HG03571 (cell line): ENCODE measurements around the gene PTGES.
"Not testable (repeated sequence)": the region's sequence is repeated elsewhere in the genome, so short reads cannot be mapped to it uniquely, and the experiment has no call there.

ENCODE experiments used
- ATAC-seq: cut with Tn5 transposase; IDR thresholded peaks from one replicate; pipeline ENCODE4 v1.9.1; 2021; ENCODE audit not compliant: unreplicated experiment

Gene PTGES

DNA sequence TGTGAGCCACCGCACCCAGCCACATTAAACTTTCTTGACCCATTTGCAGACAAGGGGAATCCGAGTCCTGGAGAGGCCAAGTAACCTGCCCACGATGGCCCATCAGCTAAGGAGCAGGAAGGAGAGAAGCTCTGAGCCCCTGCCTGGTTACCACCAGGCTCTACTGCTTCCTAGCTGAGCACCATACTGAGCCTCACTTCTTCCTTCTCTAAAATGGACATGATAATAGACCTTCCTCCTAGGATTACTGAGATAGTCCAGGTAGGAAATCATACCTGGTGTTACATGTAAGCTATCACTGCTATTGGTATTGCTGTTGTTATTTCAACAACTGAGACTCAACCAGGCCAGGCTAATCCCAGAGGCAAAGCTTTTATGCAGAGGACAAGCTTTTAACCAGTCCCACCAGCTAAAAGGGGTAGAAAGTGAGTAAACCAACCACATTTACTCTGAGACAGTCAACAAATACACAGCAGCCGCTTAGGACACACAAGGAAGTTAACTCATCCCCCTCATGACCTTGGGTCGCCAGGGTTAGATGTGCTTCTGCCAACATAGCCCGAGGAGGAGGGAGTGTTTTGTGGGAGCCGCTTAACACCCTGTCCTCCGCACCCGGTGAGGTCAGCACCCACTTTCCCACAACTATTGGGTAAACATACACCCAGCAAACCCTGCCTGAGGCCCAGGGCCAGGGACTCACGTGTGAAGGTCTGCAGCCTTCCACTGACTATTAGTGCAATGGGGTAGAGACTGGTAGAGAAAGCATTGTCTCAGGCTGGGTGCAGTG lies 20.6 kb upstream of the PTGES start:
- ATAC-seq, result no peak

GRCh38 chr9:129770741-129771140 lies 17.9 kb upstream of the PTGES start:
- ATAC-seq, result no peak

DNA sequence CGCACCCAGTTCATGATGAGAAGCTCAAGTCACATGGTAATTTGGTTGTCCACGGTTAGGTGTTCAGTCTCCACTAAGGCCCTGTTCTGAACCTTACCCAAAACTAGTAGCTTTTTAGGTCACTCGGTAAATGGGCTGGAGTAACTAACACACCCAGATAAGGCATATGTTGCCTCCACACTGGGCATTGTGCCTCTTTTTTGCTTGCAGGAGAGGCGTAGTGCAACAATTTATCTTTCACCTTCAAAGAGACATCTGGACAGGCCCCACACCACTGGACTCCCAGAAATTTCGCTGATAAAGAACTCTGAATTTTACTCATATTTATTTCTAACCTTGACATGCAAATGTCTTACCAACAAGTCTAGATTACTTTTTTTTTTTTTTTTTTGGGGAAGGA lies 16.8 kb upstream of the PTGES start:
- ATAC-seq, result no peak

GRCh38 chr9:129768486-129768885 lies 15.6 kb upstream of the PTGES start:
- ATAC-seq, result no peak

DNA sequence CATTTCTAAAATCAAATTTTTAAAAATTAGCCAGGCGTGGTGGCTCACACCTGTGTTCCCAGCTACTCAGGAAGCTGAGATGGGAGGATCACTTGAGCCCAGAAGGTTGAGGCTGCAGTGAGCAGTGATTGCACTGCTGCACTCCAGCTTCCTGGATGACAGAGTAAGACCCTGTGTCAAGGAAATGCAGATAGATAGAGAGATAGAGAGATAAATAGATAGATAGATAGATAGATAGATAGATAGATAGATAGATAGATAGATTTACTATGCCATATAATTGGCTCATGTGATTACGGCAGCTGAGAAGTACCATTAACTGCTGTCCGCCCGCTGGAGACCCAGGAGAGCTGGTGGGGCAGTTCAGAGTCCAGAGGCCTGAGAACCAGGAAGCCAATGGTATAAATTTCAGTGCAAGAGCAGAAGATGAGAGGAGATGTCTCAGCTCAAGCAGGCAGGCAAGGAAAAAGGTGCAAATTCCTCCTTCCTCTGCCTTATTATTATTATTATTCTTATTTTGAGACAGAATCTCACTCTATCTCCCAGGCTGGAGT lies 13.0 kb upstream of the PTGES start:
- no peak for ATAC-seq

DNA sequence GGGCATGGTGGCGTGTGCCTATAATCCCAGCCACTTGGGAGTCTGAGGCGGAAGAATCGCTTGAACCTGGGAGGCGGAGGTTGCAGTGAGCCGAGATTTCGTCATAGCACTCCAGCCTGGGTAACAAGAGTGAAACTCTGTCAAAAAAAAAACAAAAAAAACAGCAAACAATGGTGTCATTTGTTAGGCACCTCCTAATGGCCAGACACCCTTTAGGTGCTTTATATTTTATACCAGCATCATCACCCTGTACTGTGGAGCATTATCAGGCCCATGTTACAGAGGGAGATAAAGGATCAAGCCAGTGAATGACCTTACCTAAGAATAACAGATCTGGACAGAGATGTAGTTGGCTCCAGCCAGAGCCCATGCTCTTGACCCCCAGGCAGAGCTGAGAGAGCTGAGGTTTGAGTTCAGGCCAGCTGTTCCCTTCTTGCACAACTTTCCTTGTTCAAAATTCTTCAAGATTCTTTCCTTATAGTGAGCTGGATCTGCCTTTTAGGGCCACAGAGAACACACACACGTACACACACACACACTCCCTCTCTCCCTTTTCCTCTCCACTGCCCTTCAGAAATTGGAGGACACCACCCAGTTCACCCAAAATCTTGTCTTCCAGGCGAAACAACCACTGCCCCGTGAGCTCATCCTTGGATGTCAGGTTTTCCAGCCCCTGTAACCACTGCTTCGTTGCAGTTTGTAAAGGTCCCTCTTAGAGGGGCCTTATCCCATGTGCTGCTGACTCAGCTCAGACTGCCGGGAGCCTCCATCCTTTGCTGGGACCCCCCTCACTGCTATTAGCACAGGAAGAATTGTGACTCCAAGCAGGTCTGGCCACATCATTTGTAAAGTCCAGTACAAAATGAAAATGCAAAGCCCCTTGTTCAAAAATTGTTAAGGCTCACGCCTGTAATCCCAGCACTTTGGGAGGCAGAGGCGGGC lies 10.4 kb upstream of the PTGES start:
- ATAC-seq, result no peak

DNA sequence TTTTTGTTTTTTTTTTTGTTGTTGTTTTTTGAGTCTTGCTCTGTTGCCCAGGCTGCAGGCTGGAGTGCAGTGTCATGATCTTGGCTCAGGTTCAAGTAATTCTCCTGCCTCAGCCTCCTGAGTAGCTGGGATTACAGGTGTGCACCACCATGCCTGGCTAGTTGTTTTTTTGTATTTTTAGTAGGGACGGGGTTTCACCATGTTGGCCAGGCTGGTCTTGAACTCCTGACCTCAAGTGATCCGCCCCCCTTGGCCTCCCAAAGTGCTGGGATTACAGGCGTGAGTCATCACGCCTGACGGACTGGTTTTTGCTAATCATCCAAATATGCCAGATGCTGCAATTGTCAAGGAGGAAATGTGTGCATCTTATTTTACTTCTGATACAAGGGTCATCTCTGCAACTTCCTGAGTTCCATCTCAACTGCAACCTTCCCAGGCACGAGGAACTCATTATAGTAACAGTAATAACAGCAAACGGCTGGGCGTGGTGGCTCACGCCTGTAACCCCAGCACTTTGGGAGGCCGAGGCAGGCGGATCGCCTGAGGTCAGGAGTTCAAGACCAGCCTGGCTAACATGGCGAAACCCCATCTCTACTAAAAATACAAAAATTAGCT lies 9.6 kb upstream of the PTGES start:
- ATAC-seq, result not testable (repeated sequence)

DNA sequence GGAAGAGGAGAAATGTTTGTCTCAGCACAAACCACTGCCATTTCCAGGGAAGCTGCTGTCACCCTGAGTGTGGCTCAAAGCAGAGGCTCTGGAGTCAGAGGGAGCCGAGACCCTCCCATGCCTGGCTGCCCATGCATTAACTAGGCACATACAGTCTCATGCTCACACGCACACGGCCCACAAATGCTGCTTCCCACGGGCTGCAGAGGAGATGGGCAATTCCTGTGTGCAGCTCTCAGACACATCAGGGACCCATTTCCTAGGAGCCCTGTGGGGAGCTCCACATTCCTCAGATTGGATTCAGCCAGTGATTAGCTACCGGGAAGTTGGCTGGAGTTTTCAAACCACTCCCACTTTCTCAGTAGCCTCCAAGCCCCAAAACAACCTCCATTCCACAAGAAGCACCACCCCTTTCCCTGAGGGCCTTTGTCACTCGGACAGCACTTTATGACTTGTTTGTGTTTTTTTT lies 9.1 kb upstream of the PTGES start:
- no peak for ATAC-seq

DNA sequence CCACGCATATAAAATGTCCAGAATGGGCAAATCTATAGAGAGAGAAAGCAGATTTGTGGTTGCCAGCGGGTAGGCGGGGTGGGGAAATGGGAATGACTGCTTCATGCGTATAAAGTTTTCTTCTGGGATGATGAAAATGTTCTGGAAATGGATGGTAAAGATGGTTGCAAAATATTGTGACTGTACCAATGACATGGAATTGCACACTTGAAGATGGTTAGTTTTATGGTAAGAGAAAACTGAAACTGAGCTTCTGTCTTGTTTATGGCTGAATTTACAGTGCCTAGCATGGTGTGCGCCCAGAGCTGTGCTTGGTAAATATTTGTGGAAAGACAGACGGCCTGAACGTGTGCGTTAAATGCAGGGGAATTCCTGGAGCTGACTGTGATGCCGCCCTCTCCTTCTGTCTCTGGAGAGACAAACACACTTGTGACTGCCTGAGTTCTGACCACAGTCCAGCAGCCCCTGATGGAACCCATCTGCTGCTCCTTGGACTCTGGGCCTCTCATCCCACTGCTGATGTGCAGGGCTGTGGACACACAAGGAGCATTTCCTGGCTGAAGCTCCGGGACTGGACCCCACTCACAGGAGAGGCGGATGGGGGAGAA lies 8.6 kb upstream of the PTGES start:
- no peak for ATAC-seq

- ATAC-seq, result not testable (repeated sequence)
Observed at GRCh38 chr9:129760784-129761183, 7.9 kb upstream of the PTGES start.

DNA sequence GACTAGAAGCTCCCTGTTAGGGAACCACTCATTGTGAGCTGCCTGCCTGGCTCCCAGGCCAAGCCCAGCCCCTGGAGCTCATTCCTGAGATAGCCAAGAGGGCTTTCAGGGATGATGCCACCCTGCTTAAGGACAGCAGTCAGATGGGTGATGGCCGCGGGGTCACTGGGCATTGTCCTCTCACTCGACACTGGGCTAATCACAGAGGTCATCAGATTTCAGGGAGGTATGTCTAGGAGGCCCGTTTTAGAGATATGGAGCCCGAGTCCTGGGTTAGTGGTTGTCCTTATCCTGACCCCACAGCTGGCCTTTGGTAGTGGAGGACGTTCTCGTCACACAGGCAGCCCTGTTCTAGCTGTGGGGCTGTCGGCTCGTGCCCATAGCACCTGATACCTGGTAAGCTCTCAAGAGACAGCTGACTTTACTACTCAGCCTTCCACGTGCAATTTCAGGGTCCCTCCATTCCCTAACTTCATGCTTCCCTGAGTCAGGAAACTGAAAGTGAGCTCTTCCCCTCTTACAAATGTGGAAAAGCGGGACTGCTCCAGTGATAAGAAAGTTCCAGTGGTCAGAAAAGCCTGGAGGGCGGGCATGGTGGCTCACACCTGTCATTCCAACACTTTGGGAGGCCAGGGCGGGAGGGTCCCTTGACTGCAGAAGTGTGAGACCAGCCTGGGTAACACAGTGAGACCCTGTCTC lies 7.1 kb upstream of the PTGES start:
- ATAC-seq, result no peak

DNA sequence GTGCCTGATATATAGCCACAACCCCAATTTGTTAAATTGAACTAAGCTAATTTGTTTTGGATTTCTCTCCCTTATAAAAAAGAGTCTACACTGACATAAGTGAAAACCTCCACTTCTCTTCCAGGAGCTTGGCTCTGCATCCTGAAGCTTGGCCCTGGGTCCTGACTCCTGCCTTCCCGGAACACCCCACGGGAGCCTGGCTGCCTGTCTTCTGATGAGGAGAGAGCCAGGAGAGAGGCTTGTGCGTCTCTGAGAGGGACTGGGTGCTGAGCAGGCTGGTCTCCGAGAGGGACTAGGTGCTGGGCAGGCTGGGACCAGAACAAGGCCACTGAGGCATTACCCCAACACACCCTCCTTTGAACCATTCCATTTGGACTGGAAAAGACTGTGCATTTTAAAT lies 6.5 kb upstream of the PTGES start:
- ATAC-seq, result no peak

GRCh38 chr9:129757045-129757444 lies 4.2 kb upstream of the PTGES start:
- ATAC-seq, result no peak

DNA sequence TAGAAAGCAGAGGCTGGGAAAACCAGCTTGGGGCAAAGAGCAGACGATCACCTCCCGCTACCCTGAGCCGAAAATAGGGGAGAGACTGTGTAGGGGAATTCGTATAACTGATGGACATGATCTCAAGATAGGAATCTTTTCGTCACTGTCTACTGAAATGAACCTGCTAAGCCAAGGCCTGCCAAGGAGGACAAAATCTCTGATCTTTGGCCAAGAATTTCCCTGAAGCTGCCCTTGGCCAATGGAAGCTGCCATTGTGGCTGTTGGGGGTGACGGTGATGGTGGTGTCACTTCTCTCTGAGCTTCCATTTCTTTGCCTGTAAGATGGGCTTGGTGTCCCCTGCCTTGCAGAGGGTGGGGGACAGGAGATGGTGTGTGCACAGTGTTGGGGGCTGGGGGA lies 3.3 kb upstream of the PTGES start:
- no peak for ATAC-seq

DNA sequence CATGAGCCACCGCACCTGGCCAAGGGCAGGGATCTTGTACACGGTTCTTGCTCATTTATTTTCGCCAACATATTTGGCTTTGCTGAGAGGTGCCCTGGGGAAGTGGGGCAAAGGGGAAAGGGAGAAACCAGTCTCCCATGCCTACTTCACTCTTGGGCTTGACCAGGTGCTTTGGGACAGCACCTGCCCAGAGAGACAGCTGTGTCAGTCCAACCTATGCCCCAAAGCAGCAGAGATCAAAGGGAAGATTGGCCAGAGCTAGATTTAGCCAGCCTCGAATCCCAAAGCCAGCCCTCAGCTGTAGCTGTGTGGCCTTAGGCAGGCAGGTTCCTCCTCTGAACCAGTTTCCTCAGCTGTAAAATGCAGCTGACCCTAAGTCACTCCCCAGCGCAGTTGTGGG lies 2.3 kb upstream of the PTGES start:
- no peak for ATAC-seq

- ATAC-seq, result no peak
Observed at GRCh38 chr9:129751841-129752801, 721 bp downstream of the PTGES start.

DNA sequence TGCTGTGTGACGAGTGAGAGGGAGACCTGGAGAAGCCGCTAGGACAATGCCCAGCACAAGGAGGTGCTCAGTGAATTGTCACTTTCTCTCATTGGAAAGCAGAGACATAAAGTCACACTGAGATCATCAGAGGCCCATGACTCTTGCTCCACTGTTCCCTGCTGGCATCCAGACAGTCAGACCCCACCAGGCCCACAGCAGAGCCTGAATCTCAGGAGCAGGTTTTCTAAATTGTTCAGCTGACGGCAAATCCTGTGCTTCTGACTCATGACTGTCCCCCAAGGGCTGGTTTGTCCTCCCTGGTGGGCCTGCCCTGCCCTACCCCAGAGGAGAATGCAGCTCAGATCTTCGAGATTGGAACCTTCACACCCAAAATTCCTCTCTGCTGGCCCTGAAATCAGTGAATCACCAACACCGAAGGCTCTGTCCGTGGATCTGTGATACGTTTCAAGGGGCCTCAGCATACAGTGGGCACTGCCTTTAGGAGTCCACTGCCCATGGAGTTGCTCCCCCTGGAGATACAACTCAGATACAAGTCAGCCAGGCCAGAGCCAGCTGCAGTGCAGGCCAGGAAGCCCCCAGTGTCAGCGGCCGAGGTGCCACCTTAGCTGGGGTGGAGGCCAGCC lies 2.7 kb downstream of the PTGES start:
- ATAC-seq, result no peak

GRCh38 chr9:129749575-129749974 lies 3.3 kb downstream of the PTGES start:
- ATAC-seq, result no peak

DNA sequence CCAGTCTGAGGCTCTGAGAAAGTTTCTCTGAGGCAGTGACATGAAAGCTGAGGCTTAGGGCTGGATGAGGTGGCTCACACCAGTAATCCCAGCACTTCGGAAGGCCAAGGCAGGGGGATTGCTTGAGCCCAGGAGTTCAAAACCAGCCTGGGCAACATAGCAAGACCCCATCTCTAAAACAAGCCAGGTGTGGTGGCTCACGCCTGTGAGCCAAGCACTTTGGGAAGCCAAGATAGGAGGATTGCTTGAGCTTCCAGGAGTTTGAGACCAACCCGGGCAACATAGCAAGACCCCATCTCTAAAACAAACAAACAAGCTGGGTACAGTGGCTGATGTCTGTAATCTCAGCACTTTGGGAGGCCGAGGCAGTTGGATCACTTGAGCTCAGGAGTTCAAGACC lies 3.8 kb downstream of the PTGES start:
- ATAC-seq, result not testable (repeated sequence)
